Nephron (organoid): ENCODE data around the gene KMT5B.

Experiments used
- H3K27ac Mint-ChIP-seq, 3 experiments: 2 replicates each; pipeline ENCODE4 v1.8.0; 2020; ENCODE audit warnings: mixed read lengths in 3 of 3, mild to moderate bottlenecking in 2 of 3, moderate library complexity in 1 of 3
- H3K27me3 Mint-ChIP-seq: 2 replicates; pipeline ENCODE4 v1.8.0; 2021; ENCODE audit warnings: low read depth, mild to moderate bottlenecking, moderate library complexity, mixed read lengths
- H3K36me3 Mint-ChIP-seq: 2 replicates; pipeline ENCODE4 v1.8.0; 2020; ENCODE audit warnings: low read depth, mixed read lengths
- H3K4me1 Mint-ChIP-seq: 2 replicates; pipeline ENCODE4 v1.8.0; 2020; ENCODE audit warnings: mixed read lengths
- H3K4me3 Mint-ChIP-seq, 3 experiments: 2 replicates each; pipeline ENCODE4 v1.8.0; 2020; ENCODE audit warnings: mild to moderate bottlenecking in 3 of 3, mixed read lengths in 3 of 3, moderate library complexity in 2 of 3
- H3K9me3 Mint-ChIP-seq: 2 replicates; pipeline ENCODE4 v1.8.0; 2020; ENCODE audit warnings: mixed read lengths
- TF ChIP-seq, protein P1 (sequence below), 3 experiments: fragments of 200-600 bp; sonication (generic); IDR thresholded peaks; one replicate each; pipeline ENCODE4 v1.5.0; 2021; ENCODE audit warnings: antibody characterized with exemption in 3 of 3; ENCODE audit not compliant: unreplicated experiment in 3 of 3

Gene KMT5B

DNA sequence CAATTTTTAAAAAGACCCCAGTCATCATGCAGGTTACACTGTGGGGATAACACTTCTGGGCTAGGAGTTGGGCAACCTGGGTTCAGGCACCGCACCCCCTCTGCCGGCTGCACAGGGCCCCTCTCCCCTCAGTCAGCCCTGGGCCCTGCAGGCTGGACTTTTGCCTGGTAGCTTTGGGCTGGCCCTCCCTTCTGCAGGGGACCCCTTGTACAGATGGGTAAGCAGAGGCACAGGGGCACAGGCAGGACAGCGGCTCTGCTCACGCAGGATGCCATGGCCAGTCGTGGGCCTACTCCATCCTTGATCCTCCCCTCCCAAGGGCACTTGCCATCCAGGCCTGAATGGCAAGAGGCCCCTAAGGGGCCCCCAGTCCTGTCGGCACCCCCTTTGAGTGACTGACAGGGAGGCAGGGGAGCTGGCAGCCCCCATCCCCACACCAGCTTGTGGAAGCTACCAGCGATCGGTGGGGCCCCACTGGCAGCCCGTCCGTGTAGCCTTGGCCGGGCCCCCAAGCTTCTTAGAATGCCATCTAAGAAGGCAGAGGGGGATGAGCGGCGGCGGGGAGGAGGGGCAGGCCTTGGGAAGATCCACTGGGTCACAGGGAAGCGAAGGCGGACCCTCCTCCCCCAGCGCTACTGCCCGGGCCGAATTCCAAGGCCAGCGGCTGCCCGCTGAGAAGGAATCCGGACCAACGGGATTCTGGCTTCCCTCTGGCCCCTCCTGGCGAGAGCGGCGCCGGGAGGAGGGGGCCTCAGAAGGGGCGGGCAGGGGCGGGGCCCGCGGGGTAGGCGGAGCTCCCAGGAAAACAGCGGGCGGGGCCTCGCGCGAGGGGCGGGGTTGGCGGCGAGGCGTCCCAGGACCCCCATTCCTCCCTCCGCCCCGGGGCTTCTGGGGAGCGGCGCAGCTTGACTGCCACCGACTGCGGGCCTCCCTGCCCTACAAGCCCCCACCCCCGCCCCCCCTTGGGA lies 85.1 kb downstream of the KMT5B start:
- Mint-ChIP-seq H3K4me3 (peak overlapping the region; percentile 62 to 81 (median 79)), H3K4me1 (peaks cover 11% of the 10 kb centered on the region), H3K36me3 (peaks cover 9% of the 10 kb centered on the region), H3K9me3 (peaks cover 18% of the 10 kb centered on the region), H3K27ac (peak overlapping the region in 2 of 3 experiments; percentile 14 to 68), H3K27me3 (peaks cover 7% of the 10 kb centered on the region)
- TF ChIP-seq, protein P1, sequence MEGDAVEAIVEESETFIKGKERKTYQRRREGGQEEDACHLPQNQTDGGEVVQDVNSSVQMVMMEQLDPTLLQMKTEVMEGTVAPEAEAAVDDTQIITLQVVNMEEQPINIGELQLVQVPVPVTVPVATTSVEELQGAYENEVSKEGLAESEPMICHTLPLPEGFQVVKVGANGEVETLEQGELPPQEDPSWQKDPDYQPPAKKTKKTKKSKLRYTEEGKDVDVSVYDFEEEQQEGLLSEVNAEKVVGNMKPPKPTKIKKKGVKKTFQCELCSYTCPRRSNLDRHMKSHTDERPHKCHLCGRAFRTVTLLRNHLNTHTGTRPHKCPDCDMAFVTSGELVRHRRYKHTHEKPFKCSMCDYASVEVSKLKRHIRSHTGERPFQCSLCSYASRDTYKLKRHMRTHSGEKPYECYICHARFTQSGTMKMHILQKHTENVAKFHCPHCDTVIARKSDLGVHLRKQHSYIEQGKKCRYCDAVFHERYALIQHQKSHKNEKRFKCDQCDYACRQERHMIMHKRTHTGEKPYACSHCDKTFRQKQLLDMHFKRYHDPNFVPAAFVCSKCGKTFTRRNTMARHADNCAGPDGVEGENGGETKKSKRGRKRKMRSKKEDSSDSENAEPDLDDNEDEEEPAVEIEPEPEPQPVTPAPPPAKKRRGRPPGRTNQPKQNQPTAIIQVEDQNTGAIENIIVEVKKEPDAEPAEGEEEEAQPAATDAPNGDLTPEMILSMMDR (IDR thresholded peaks at IDR 0.05; ENCODE audit: unreplicated experiment in 3 of 3) = no peak

DNA sequence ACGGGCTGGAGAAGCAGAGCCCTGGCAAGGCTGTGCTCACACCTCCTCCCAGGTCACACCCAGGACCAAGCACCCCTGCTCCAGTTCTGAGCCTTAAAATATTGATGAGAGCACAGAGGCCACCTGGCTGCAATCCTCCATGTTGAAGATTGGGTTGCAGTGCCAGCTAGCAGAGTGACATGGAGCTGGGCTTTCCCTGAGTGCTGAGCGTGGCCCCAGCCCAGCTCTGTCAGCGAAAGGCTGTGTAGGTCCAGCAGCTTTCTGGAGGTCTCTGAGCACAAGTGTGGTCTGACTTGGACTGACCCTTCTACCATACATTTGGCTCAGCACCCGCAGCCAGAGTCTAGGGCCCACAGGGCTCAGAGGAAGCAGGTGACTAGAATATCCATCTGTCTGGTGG lies 87.9 kb downstream of the KMT5B start:
- peaks cover 5% of the 10 kb centered on the region for H3K9me3 Mint-ChIP-seq
- H3K4me1 Mint-ChIP-seq = peaks cover 18% of the 10 kb centered on the region

DNA sequence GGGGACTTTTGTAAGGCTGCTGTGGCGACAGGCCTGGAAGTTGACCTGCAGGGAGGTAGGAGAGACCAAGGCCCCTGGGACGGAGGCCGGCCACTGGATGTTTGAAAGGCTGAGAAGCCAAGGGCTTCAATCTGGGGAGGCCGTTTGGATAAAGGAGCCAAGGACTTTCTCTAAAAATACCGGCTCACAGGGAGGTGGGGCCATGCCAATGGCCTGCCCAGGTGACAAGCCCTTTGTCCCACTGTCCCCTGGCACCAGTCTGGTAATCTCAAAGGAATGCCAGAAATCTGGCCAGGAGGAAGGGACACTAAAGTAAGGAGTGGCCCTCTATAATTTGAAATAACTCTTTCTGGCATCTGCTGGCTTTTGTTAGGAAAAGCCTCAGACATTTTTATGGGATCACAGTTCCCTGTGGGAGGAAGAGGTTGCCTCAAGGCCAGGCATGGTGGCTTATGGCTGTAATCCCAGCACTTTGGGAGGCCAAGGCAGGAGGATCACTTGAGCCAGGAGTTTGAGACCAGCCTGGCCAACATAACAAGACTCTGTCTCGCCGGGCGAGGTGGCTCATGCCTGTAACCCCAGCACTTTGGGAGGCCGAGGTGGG lies 90.1 kb downstream of the KMT5B start:
- H3K27me3 Mint-ChIP-seq = peaks cover 4% of the 10 kb centered on the region
- TF ChIP-seq, protein P1 (IDR thresholded peaks at IDR 0.05; ENCODE audit: unreplicated experiment in 3 of 3) = no peak
- H3K9me3 Mint-ChIP-seq = no peaks in the 10 kb centered on the region
- H3K36me3 Mint-ChIP-seq = no peaks in the 10 kb centered on the region
- peak overlapping the region; percentile 79 to 92 (median 89) for H3K27ac Mint-ChIP-seq
- H3K4me3 Mint-ChIP-seq = peak overlapping the region; percentile 64 to 72 (median 71)
- peaks cover 24% of the 10 kb centered on the region for H3K4me1 Mint-ChIP-seq

More for the DNA sequence above, 87.9 kb downstream of the KMT5B start:
- Mint-ChIP-seq H3K4me3 (peak overlapping the region in 1 of 3 experiments; percentile 26), H3K27ac (no peak overlapping the region), H3K27me3 (peaks cover 7% of the 10 kb centered on the region), H3K36me3 (no peaks in the 10 kb centered on the region)
- TF ChIP-seq, protein P1 (IDR thresholded peaks at IDR 0.05; ENCODE audit: unreplicated experiment in 3 of 3) = no peak

DNA sequence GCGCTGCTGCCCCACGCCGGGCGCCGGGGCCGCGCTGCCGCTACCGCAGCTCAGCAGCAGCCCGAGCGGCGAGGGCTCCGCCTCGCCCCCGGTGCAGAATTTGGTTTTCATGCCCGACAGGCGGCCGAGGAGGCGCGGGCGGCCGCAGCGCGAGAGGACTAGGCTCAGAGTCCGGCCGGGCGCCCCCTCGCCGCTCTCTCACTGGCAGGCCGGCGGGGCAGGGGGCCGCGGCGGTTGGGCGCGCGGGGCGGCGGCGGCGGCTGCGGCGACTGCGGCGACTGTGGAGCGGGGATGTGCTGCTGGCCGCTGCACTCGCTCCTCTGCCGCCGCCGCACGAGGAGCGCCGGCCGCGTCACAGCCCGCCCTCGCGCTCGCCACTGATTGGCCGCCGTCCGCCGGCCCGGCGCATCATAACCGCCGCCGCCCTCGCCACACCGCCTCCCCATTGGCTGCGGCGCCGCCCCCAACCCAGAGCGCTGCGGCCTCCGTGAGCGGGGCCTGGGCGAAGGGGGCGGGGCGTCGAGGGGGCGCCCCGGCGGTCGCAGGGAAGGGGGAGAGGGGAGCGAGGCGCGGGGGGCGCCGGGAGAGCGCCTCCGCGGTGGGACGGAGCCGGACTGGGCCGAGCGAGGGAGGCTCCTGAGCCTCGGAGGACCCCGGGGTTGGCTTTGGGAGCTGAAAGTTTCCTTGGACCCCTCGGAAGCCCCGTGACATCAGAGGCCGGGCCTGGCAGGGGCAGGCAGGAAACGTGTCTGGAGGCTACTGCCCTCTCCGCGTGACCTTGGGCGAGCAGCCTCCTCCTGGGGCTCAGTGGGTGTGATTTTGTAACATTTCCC lies 91.8 kb downstream of the KMT5B start, which contains the start of gene CHKA:
Gene CHKA (minus strand): TSS at position 322 of the 833 bp plus-strand sequence. CDS start 211 bp downstream, at position 111.
- H3K4me1 Mint-ChIP-seq = peaks cover 37% of the 10 kb centered on the region
- no peaks in the 10 kb centered on the region for H3K9me3 Mint-ChIP-seq
- peak within 1 kb of the TSS; percentile 95 to 98 (median 97) for H3K4me3 Mint-ChIP-seq
- peaks cover under 1% of the 10 kb centered on the region for H3K27me3 Mint-ChIP-seq
- peak within 1 kb of the TSS; percentile 87 to 96 (median 96) for H3K27ac Mint-ChIP-seq
- TF ChIP-seq, protein P1 (IDR thresholded peaks at IDR 0.05; ENCODE audit: unreplicated experiment in 3 of 3) = no peak
- no peaks in the 10 kb centered on the region for H3K36me3 Mint-ChIP-seq

DNA sequence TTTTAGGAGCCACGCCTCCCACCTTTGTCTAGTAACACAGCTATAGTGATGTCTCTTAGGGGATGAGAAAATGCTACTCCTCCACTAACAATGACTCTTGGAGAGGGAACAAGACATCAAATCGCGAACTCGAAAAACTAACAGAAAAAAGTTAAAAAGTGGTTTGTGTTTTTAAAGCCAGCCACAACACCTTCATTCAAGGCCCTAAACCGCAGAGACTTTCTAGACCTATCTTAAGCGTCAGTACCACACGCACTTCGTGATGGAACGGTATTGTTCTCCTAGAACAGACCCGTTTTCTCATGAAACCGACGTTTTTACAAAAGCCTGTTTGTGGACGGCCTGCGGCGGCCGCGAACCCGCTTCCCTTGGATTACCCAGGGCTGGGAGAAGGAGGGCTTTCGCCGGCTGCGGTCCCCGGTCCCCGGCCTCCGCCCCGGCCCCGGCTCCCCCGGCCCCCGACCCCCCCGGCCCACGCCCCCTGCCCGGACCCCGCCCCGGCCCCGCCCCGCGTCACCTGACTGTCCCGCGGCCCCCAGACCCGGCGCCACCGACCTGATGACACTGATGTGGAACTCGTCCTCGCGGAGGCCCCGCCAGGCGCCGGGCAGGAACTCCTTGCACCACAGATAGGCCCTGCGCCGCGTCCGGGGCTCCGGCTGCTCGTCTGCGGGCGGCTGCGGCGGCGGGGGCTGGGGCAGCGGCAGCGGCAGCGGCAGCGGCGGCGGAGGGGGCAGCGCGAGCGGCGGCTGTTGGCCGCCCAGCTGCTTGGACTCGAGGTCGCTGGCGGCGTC lies 92.6 kb downstream of the KMT5B start:
- Mint-ChIP-seq H3K9me3 (no peaks in the 10 kb centered on the region), H3K27me3 (no peaks in the 10 kb centered on the region), H3K4me1 (peaks cover 37% of the 10 kb centered on the region), H3K36me3 (no peaks in the 10 kb centered on the region), H3K27ac (peak overlapping the region; percentile 87 to 96 (median 92)), H3K4me3 (peak overlapping the region; percentile 95 to 98 (median 97))
- TF ChIP-seq, protein P1 (IDR thresholded peaks at IDR 0.05; ENCODE audit: unreplicated experiment in 3 of 3) = no peak
